HepG2 (cell line): ENCODE results near the gene YPEL3. TPM values are rescaled to one million over a fixed set of nuclear protein-coding genes. Genes with fewer than 3 reads are reported as not detected.

Source experiments
- E2F5 ChIP-seq: sonication (generic); formaldehyde crosslinking; conservative IDR thresholded peaks from 2 replicates; pipeline ENCODE4 v1.4.0; 2020; ENCODE audit warnings: missing genetic modification reagents
- KDM2A ChIP-seq: sonication (generic); formaldehyde crosslinking; IDR thresholded peaks from 2 replicates; pipeline ENCODE4 v1.4.0; 2020; ENCODE audit warnings: low read depth, missing genetic modification reagents, borderline replicate concordance
- MAFF ChIP-seq: IDR thresholded peaks from 2 replicates; pipeline ENCODE4 v1.6.1; 2011; ENCODE audit warnings: low read depth, low read length, improper control_type of control experiment
- NCOA2 ChIP-seq: sonication (generic); formaldehyde crosslinking; IDR thresholded peaks from 2 replicates; pipeline ENCODE4 v1.8.0; 2022; ENCODE audit warnings: inconsistent platforms
- PAF1 ChIP-seq: IDR thresholded peaks from 2 replicates; pipeline ENCODE4 v1.6.1; 2016; ENCODE audit warnings: missing genetic modification reagents, missing compliant biosample characterization
- REXO4 ChIP-seq: sonication (generic); formaldehyde crosslinking; IDR thresholded peaks from 2 replicates; pipeline ENCODE4 v1.8.0; 2022; ENCODE audit warnings: missing genetic modification reagents, mild to moderate bottlenecking, borderline replicate concordance
- TEF ChIP-seq: sonication (generic); formaldehyde crosslinking; IDR thresholded peaks from 2 replicates; pipeline ENCODE4 v1.5.0; 2020; ENCODE audit warnings: missing genetic modification reagents
- polyA plus RNA-seq, 8 experiments: library from polyadenylated mRNA; depleted of rRNA in 3 of 8; stranded (reverse) in 7 of 8; unstranded in 1 of 8; fragments of >200 nt; fragmentation: Illumina TruSeq in 4 of 8; extraction: Trizol in 4 of 8; gene quantifications; 2 replicates each; pipeline versions ENCODE4 v1.2.1 to v1.2.3, GENCODE V29; 2011 to 2016; ENCODE audit warnings: low read depth in 4 of 8, missing spikeins in 1 of 8, mixed read lengths in 1 of 8; ENCODE audit not compliant: insufficient read depth in 1 of 8
- total RNA-seq, 5 experiments: library from RNA; depleted of rRNA; stranded (reverse); fragments of >200 nt; fragmentation: Illumina TruSeq; extraction: Trizol; gene quantifications; 2 replicates each; pipeline ENCODE4 v1.2.3, GENCODE V29; 2016; ENCODE audit warnings: low read depth in 1 of 5
- TF ChIP-seq, protein P1 (sequence below): IDR thresholded peaks from 2 replicates; pipeline ENCODE4 v1.6.1; 2016; ENCODE audit warnings: low read depth, missing genetic modification reagents, missing compliant biosample characterization
- TF ChIP-seq, protein P2 (sequence below): sonication (generic); formaldehyde crosslinking; IDR thresholded peaks from 2 replicates; pipeline ENCODE4 v1.8.0; 2022; ENCODE audit warnings: mild to moderate bottlenecking, missing genetic modification reagents, moderate library complexity
- TF ChIP-seq, protein P3 (sequence below), 2 experiments: fragments of 450-650 bp in 1 of 2; sonication (generic) in 1 of 2; formaldehyde crosslinking in 1 of 2; IDR thresholded peaks; 2 replicates each; pipeline versions ENCODE4 v1.6.1 to v1.8.0; 2016 to 2022; ENCODE audit warnings: antibody characterized with exemption in 1 of 2, mild to moderate bottlenecking in 1 of 2, missing genetic modification reagents in 1 of 2

YPEL3 gene
- total and polyA plus RNA-seq, 2 of the 13 experiments (the other 11 are each of a cell fraction or from before 2014, with no cell fraction given), result 5.4 to 47.0 TPM

GRCh38 chr16:30092373-30093010 is 3.5 kb downstream of the YPEL3 start (continued):
- TF ChIP-seq, protein P1, sequence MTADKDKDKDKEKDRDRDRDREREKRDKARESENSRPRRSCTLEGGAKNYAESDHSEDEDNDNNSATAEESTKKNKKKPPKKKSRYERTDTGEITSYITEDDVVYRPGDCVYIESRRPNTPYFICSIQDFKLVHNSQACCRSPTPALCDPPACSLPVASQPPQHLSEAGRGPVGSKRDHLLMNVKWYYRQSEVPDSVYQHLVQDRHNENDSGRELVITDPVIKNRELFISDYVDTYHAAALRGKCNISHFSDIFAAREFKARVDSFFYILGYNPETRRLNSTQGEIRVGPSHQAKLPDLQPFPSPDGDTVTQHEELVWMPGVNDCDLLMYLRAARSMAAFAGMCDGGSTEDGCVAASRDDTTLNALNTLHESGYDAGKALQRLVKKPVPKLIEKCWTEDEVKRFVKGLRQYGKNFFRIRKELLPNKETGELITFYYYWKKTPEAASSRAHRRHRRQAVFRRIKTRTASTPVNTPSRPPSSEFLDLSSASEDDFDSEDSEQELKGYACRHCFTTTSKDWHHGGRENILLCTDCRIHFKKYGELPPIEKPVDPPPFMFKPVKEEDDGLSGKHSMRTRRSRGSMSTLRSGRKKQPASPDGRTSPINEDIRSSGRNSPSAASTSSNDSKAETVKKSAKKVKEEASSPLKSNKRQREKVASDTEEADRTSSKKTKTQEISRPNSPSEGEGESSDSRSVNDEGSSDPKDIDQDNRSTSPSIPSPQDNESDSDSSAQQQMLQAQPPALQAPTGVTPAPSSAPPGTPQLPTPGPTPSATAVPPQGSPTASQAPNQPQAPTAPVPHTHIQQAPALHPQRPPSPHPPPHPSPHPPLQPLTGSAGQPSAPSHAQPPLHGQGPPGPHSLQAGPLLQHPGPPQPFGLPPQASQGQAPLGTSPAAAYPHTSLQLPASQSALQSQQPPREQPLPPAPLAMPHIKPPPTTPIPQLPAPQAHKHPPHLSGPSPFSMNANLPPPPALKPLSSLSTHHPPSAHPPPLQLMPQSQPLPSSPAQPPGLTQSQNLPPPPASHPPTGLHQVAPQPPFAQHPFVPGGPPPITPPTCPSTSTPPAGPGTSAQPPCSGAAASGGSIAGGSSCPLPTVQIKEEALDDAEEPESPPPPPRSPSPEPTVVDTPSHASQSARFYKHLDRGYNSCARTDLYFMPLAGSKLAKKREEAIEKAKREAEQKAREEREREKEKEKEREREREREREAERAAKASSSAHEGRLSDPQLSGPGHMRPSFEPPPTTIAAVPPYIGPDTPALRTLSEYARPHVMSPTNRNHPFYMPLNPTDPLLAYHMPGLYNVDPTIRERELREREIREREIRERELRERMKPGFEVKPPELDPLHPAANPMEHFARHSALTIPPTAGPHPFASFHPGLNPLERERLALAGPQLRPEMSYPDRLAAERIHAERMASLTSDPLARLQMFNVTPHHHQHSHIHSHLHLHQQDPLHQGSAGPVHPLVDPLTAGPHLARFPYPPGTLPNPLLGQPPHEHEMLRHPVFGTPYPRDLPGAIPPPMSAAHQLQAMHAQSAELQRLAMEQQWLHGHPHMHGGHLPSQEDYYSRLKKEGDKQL (CRISPR knock-in tag), result peak; percentile 50; the same call in 1 of the 2 replicates
- TF ChIP-seq TEF (CRISPR knock-in tag) (no peak; the same call in 1 of the 2 replicates), E2F5 (CRISPR knock-in tag) (peak; percentile 93), MAFF (no peak), KDM2A (peak; percentile 54; the same call in 1 of the 2 replicates), PAF1 (CRISPR knock-in tag) (0 out of 2 replicates have a peak, but pooled peaks have one; percentile 23), NCOA2 (CRISPR knock-in tag) (no peak), REXO4 (no peak)
- TF ChIP-seq, protein P2, sequence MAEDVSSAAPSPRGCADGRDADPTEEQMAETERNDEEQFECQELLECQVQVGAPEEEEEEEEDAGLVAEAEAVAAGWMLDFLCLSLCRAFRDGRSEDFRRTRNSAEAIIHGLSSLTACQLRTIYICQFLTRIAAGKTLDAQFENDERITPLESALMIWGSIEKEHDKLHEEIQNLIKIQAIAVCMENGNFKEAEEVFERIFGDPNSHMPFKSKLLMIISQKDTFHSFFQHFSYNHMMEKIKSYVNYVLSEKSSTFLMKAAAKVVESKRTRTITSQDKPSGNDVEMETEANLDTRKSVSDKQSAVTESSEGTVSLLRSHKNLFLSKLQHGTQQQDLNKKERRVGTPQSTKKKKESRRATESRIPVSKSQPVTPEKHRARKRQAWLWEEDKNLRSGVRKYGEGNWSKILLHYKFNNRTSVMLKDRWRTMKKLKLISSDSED (CRISPR knock-in tag), result no peak
- TF ChIP-seq, protein P3, sequence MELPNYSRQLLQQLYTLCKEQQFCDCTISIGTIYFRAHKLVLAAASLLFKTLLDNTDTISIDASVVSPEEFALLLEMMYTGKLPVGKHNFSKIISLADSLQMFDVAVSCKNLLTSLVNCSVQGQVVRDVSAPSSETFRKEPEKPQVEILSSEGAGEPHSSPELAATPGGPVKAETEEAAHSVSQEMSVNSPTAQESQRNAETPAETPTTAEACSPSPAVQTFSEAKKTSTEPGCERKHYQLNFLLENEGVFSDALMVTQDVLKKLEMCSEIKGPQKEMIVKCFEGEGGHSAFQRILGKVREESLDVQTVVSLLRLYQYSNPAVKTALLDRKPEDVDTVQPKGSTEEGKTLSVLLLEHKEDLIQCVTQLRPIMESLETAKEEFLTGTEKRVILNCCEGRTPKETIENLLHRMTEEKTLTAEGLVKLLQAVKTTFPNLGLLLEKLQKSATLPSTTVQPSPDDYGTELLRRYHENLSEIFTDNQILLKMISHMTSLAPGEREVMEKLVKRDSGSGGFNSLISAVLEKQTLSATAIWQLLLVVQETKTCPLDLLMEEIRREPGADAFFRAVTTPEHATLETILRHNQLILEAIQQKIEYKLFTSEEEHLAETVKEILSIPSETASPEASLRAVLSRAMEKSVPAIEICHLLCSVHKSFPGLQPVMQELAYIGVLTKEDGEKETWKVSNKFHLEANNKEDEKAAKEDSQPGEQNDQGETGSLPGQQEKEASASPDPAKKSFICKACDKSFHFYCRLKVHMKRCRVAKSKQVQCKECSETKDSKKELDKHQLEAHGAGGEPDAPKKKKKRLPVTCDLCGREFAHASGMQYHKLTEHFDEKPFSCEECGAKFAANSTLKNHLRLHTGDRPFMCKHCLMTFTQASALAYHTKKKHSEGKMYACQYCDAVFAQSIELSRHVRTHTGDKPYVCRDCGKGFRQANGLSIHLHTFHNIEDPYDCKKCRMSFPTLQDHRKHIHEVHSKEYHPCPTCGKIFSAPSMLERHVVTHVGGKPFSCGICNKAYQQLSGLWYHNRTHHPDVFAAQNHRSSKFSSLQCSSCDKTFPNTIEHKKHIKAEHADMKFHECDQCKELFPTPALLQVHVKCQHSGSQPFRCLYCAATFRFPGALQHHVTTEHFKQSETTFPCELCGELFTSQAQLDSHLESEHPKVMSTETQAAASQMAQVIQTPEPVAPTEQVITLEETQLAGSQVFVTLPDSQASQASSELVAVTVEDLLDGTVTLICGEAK (IDR thresholded peaks at IDR 0.05), result no peak
- TF ChIP-seq, protein P3 (CRISPR knock-in tag; IDR thresholded peaks at IDR 0.05), result peak; percentile 13
